Stomach (tissue), 4 donors: Measurements from ENCODE around the gene ARPP21.

Source experiments
- EP300 ChIP-seq: sonication (generic); formaldehyde crosslinking; IDR thresholded peaks from one replicate; pipeline ENCODE4 v1.6.1; 2017; ENCODE audit warnings: antibody characterized with exemption
- POLR2A ChIP-seq, 4 donors: fragments of 450-650 bp; IDR thresholded peaks; one replicate each; pipeline ENCODE4 v1.6.1; 2016; ENCODE audit warnings: antibody characterized with exemption in 4 of 4, control low read depth in 2 of 4, mild to moderate bottlenecking in 1 of 4, moderate library complexity in 1 of 4
- POLR2AphosphoS5 ChIP-seq, 3 donors: sonication (generic); formaldehyde crosslinking; IDR thresholded peaks; one replicate each; pipeline ENCODE4 v1.6.1; 2016; ENCODE audit warnings: antibody characterized with exemption in 3 of 3
- TF ChIP-seq, protein P1 (sequence below), 7 experiments: fragments of 450-650 bp in 4 of 7; fragments of 200-600 bp in 3 of 7; sonication (generic) in 3 of 7; IDR thresholded peaks; one replicate each; pipeline ENCODE4 v1.5.1; 2016 to 2019; ENCODE audit warnings: antibody characterized with exemption in 7 of 7, control low read depth in 2 of 7, mild to moderate bottlenecking in 1 of 7

DNA sequence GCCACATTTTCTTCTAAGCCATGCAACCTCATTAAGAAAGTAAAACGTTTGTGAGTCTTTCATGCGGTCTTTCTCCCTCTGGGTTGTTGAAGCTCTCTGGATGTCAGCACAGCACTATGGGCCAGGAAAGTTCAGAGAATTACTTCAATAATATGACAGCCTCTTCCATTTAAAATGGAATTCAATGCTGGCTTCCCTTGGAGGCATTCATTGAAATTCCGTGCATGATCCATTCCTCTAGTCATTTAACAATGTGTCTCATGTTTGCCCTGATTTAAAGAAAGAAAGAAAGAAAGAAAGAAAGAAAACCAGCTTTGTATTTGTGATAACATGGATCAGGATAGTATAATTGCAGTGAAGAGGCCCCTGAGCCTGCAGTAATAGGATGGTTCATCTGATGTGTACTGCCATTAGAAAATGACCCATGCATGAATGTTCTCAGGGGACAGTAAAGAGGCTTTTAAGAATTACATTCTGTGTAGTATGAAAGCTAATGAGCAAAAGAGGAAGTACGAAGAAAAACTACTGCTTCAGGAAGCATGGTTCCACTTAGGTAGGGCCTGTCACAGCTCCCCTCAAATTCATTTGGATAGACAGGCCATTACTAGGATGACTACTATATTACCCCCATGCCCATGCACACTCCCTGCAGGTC is 146.0 kb downstream of the ARPP21 start:
- TF ChIP-seq, protein P1, sequence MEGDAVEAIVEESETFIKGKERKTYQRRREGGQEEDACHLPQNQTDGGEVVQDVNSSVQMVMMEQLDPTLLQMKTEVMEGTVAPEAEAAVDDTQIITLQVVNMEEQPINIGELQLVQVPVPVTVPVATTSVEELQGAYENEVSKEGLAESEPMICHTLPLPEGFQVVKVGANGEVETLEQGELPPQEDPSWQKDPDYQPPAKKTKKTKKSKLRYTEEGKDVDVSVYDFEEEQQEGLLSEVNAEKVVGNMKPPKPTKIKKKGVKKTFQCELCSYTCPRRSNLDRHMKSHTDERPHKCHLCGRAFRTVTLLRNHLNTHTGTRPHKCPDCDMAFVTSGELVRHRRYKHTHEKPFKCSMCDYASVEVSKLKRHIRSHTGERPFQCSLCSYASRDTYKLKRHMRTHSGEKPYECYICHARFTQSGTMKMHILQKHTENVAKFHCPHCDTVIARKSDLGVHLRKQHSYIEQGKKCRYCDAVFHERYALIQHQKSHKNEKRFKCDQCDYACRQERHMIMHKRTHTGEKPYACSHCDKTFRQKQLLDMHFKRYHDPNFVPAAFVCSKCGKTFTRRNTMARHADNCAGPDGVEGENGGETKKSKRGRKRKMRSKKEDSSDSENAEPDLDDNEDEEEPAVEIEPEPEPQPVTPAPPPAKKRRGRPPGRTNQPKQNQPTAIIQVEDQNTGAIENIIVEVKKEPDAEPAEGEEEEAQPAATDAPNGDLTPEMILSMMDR (IDR thresholded peaks at IDR 0.05), result no peak
- TF ChIP-seq POLR2A (IDR thresholded peaks at IDR 0.05) (no peak), EP300 (no peak), POLR2AphosphoS5 (IDR thresholded peaks at IDR 0.05) (no peak)
